GM23338 (cell line): ENCODE measurements around the gene SLC9A2. TPM values are rescaled to one million over a fixed set of nuclear protein-coding genes. Genes with fewer than 3 reads are reported as not detected.

Experiments
- ATAC-seq: fragments of 200-7000 bp; cut with Tn5 transposase; 3 replicates; pipeline ENCODE4 v1.9.1; 2020
- DNase-seq: peaks from one replicate; pipeline ENCODE4 v3.0.0-alpha.2; 2015; ENCODE audit warnings: low spot score
- H2AFZ ChIP-seq: fragments of 200-600 bp; sonication (generic); 2 replicates; pipeline ENCODE4 v1.8.0; 2016; ENCODE audit warnings: antibody characterized with exemption, mild to moderate bottlenecking, moderate library complexity
- H3F3A ChIP-seq: fragments of 200-600 bp; sonication (generic); replicated peaks from 2 replicates; pipeline ENCODE4 v1.8.0; 2017; ENCODE audit warnings: antibody characterized with exemption, mixed run types, low read depth
- H3K27ac ChIP-seq: fragments of 200-600 bp; sonication (generic); 2 replicates; pipeline ENCODE4 v1.6.1; 2016; ENCODE audit warnings: low read depth
- H3K27me3 ChIP-seq: fragments of 200-600 bp; sonication (generic); 2 replicates; pipeline ENCODE4 v1.8.0; 2016; ENCODE audit warnings: mild to moderate bottlenecking, mixed run types, moderate library complexity; ENCODE audit not compliant: insufficient read depth
- H3K36me3 ChIP-seq: fragments of 200-600 bp; sonication (generic); 2 replicates; pipeline ENCODE4 v1.8.0; 2016; ENCODE audit warnings: mild to moderate bottlenecking; ENCODE audit not compliant: insufficient read depth
- H3K4me1 ChIP-seq: fragments of 200-600 bp; sonication (generic); 2 replicates; pipeline ENCODE4 v1.8.0; 2016; ENCODE audit warnings: mild to moderate bottlenecking, moderate library complexity; ENCODE audit not compliant: insufficient read depth
- H3K4me2 ChIP-seq: fragments of 200-600 bp; sonication (generic); 2 replicates; pipeline ENCODE4 v1.7.1; 2017; ENCODE audit warnings: mixed run types
- H3K4me3 ChIP-seq: fragments of 200-600 bp; sonication (generic); 2 replicates; pipeline ENCODE4 v1.6.1; 2016; ENCODE audit warnings: mixed run types
- H3K79me2 ChIP-seq: fragments of 200-600 bp; sonication (generic); replicated peaks from 2 replicates; pipeline ENCODE4 v1.8.0; 2017; ENCODE audit warnings: mild to moderate bottlenecking; ENCODE audit not compliant: insufficient read depth
- H3K9me2 ChIP-seq: fragments of 200-600 bp; sonication (generic); 2 replicates; pipeline ENCODE4 v1.8.0; 2017; ENCODE audit not compliant: insufficient read depth
- H4K20me1 ChIP-seq: fragments of 200-600 bp; sonication (generic); replicated peaks from 2 replicates; pipeline ENCODE4 v1.8.0; 2017; ENCODE audit warnings: mild to moderate bottlenecking; ENCODE audit not compliant: insufficient read depth
- H3K27ac Mint-ChIP-seq: 2 replicates; pipeline ENCODE4 v1.8.0; 2020; ENCODE audit warnings: inconsistent platforms, mild to moderate bottlenecking, moderate library complexity, mixed read lengths
- H3K27me3 Mint-ChIP-seq: 3 replicates; pipeline ENCODE4 v1.8.0; 2022; ENCODE audit warnings: low read depth, mild to moderate bottlenecking, moderate library complexity, mixed read lengths, inconsistent platforms; ENCODE audit not compliant: insufficient read depth, poor library complexity
- H3K36me3 Mint-ChIP-seq: 3 replicates; pipeline ENCODE4 v1.8.0; 2021; ENCODE audit warnings: low read depth, mild to moderate bottlenecking, inconsistent platforms, moderate library complexity, mixed read lengths
- H3K4me1 Mint-ChIP-seq: 3 replicates; pipeline ENCODE4 v1.8.0; 2020; ENCODE audit warnings: mild to moderate bottlenecking, inconsistent platforms, mixed read lengths
- H3K4me3 Mint-ChIP-seq: 3 replicates; pipeline ENCODE4 v1.8.0; 2021; ENCODE audit warnings: moderate library complexity, mild to moderate bottlenecking, inconsistent platforms, mixed read lengths
- H3K9me3 Mint-ChIP-seq: 3 replicates; pipeline ENCODE4 v1.8.0; 2020; ENCODE audit warnings: moderate library complexity, mild to moderate bottlenecking, inconsistent platforms, mixed read lengths
- CTCF ChIP-seq, 2 experiments: fragments of 200-600 bp in 1 of 2; sonication (generic) in 1 of 2; conservative IDR thresholded peaks; 2 replicates each; pipeline versions ENCODE4 v1.5.1 to v1.6.1; 2016 to 2017; ENCODE audit warnings: antibody characterized with exemption in 2 of 2, low read depth in 2 of 2, mild to moderate bottlenecking in 2 of 2, moderate library complexity in 1 of 2
- ETS1 ChIP-seq: IDR thresholded peaks from 2 replicates; pipeline ENCODE4 v1.6.1; 2016; ENCODE audit warnings: antibody characterized with exemption
- EZH2phosphoT487 ChIP-seq: fragments of 200-600 bp; sonication (generic); IDR thresholded peaks from one replicate; pipeline ENCODE4 v1.8.1; 2018; ENCODE audit warnings: antibody characterized with exemption; ENCODE audit not compliant: unreplicated experiment
- POLR2AphosphoS5 ChIP-seq: IDR thresholded peaks from 2 replicates; pipeline ENCODE4 v1.6.1; 2016; ENCODE audit warnings: antibody characterized with exemption, low read depth
- ZNF462 ChIP-seq: fragments of 250-450 bp; sonication (Bioruptor Pico); IDR thresholded peaks from 2 replicates; pipeline ENCODE4 v1.5.0; 2020; ENCODE audit warnings: mild to moderate bottlenecking, moderate library complexity
- polyA plus RNA-seq: library from polyadenylated mRNA; unstranded; fragments of >200 nt; fragmentation: Nextera tagmentation; extraction: Ambion mirVana; gene quantifications from 2 replicates; pipeline ENCODE4 v1.2.1, GENCODE V29; 2016
- total RNA-seq: library from RNA; depleted of rRNA; stranded (reverse); fragments of >200 nt; shearing (Covaris generic); gene quantifications from 2 replicates; pipeline ENCODE4 v1.2.3, GENCODE V29; 2014

Gene SLC9A2
- total and polyA plus RNA-seq, 2 experiments from 2014 or later: 0.03 to 0.24 TPM

GRCh38 chr2:102582845-102583244, 36.5 kb upstream of the SLC9A2 start:
- Mint-ChIP-seq H3K27me3 (no peaks in the 10 kb centered on the region), H3K36me3 (no peaks in the 10 kb centered on the region), H3K9me3 (no peaks in the 10 kb centered on the region; the same call in 2 of the 3 replicates), H3K27ac (no peak overlapping the region), H3K4me3 (no peak overlapping the region), H3K4me1 (peaks cover 11% of the 10 kb centered on the region)
- Histone ChIP-seq H3K27me3 (no peaks in the 10 kb centered on the region), H3K36me3 (no peaks in the 10 kb centered on the region), H3F3A (no peaks in the 10 kb centered on the region), H3K4me3 (no peak overlapping the region), H3K4me2 (no peak overlapping the region), H3K9me2 (peaks cover 3% of the 10 kb centered on the region; the same call in 1 of the 2 replicates), H4K20me1 (no peaks in the 10 kb centered on the region), H2AFZ (no peak overlapping the region), H3K79me2 (no peaks in the 10 kb centered on the region), H3K4me1 (peaks cover 14% of the 10 kb centered on the region), H3K27ac (no peak overlapping the region)
- ATAC-seq (no peak), DNase-seq (no peak)
- TF ChIP-seq POLR2AphosphoS5: no peak

GRCh38 chr2:102585847-102586404, 33.4 kb upstream of the SLC9A2 start:
- Histone ChIP-seq H3K79me2 (no peaks in the 10 kb centered on the region), H3K4me2 (peak overlapping the region; percentile 28; the same call in 1 of the 2 replicates), H3K27me3 (no peaks in the 10 kb centered on the region), H3F3A (no peaks in the 10 kb centered on the region), H2AFZ (peak overlapping the region; percentile 86), H3K9me2 (peaks cover 3% of the 10 kb centered on the region; the same call in 1 of the 2 replicates), H3K4me1 (peaks cover 14% of the 10 kb centered on the region), H3K36me3 (no peaks in the 10 kb centered on the region), H4K20me1 (no peaks in the 10 kb centered on the region), H3K4me3 (no peak overlapping the region), H3K27ac (no peak overlapping the region)
- ATAC-seq (peak; percentile 81), DNase-seq (peak; percentile 30)
- Mint-ChIP-seq H3K27ac (no peak overlapping the region), H3K4me3 (no peak overlapping the region), H3K36me3 (no peaks in the 10 kb centered on the region), H3K27me3 (no peaks in the 10 kb centered on the region), H3K4me1 (peaks cover 11% of the 10 kb centered on the region), H3K9me3 (no peaks in the 10 kb centered on the region; the same call in 2 of the 3 replicates)
- TF ChIP-seq EZH2phosphoT487: no peak
- 0 out of 2 replicates have a peak, but pooled peaks have one; percentile 49 for TF ChIP-seq ZNF462 (CRISPR knock-in tag)
- TF ChIP-seq ETS1: no peak
- TF ChIP-seq CTCF (conservative IDR thresholded peaks at IDR 0.05; ENCODE audit: low read depth in 2 of 2): 0 out of 4 replicates have a peak, but pooled peaks of 1 of the 2 experiments have one; percentile 7
- TF ChIP-seq POLR2AphosphoS5: no peak
